ENCODE measurements around the gene PODNL1. TPM values are rescaled to one million over a fixed set of nuclear protein-coding genes. Genes with fewer than 3 reads are reported as not detected.

The PODNL1 gene
- total and polyA plus RNA-seq, 2 of the 13 experiments (the other 11 are each of a cell fraction or from before 2014, with no cell fraction given): 0.18 TPM; not detected in 1

DNA sequence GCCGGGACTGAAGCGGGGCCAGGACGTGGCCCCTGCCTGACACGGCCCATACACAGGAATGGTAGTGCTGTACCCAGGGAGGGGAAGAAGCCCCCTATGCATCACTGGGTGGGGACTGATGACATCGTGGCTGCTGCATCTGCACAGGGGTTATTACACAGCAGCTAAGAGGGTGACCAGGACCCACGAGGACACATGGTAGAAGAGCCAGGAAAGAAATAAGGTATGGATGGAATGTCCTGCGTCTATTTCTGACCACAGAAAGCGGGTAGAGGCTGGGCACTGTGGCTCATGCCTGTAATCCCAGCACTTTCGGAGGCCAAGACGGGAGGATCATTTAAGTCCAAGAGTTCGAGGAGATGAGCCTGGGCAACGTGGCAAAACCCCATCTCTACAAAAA is 38.2 kb upstream of the PODNL1 start:
- no peak overlapping the region for H3K27ac ChIP-seq (ENCODE audit: extremely low read length, insufficient read depth, low read length)
- intact Hi-C loops (cut with micrococcal nuclease; ENCODE audit: unreplicated experiment): no loop called here
- H3K36me3 ChIP-seq (replicated peaks in 1 of 2; ENCODE audit: control insufficient read depth in 1 of 2, insufficient read depth in 2 of 2, low read length in 2 of 2): peaks cover 8 to 22% of the 10 kb centered on the region in 2 experiments; a peak in 4 of 5 replicates
- no peaks in the 10 kb centered on the region for H3K79me2 ChIP-seq (ENCODE audit: insufficient read depth, low read length)
- H3K4me3 ChIP-seq (replicated peaks in 1 of 3; ENCODE audit: insufficient read depth in 1 of 3, low read depth in 2 of 3, low read length in 3 of 3): no peak overlapping the region
- FAIRE-seq: no peak
- DNase-seq (ENCODE audit: low spot score): no peak
- no TSS peak for BruUV-seq (replicated peaks)
- H2AFZ ChIP-seq (ENCODE audit: low read length): no peak overlapping the region
- ATAC-seq: no peak
- ChIA-PET POLR2A (no interaction called here), CTCF (ENCODE audit: low intra/inter-chr PET ratio, low total read pairs) (no interaction called here)
- no peaks in the 10 kb centered on the region for H3K4me1 ChIP-seq (ENCODE audit: insufficient read depth, low read length)
- in situ Hi-C loops (cut with HindIII; ENCODE audit: extremely low pct_ligation_motif_present, low pct_unique_long_range_greater_than_20kb): no loop called here
- H4K20me1 ChIP-seq (ENCODE audit: insufficient read depth, low read length): no peaks in the 10 kb centered on the region
- no peak overlapping the region for H3K4me2 ChIP-seq (ENCODE audit: low read depth, low read length)
- 97% methylated on average over 12 of the region's 12 CpGs for WGBS (ENCODE audit: low lambda C conversion rate)
- no peaks in the 10 kb centered on the region for H3K9me3 ChIP-seq (ENCODE audit: low read length)
- H3K27me3 ChIP-seq (ENCODE audit: control insufficient read depth in 1 of 2, insufficient read depth in 2 of 2, low read length in 2 of 2): no peaks in the 10 kb centered on the region
- no peak overlapping the region for H3K9ac ChIP-seq (ENCODE audit: insufficient read depth, low read depth, low read length)
- TF ChIP-seq ZNF232 (CRISPR knock-in tag; IDR thresholded peaks at IDR 0.05; ENCODE audit: borderline replicate concordance) (no peak), MIXL1 (CRISPR knock-in tag; IDR thresholded peaks at IDR 0.05) (no peak), ARHGAP35 (CRISPR knock-in tag; IDR thresholded peaks at IDR 0.05; ENCODE audit: borderline replicate concordance) (no peak), ZNF766 (CRISPR knock-in tag; IDR thresholded peaks at IDR 0.05; ENCODE audit: borderline replicate concordance) (no peak), ZNF343 (CRISPR knock-in tag; IDR thresholded peaks at IDR 0.05) (no peak), ZNF709 (CRISPR knock-in tag; IDR thresholded peaks at IDR 0.05) (no peak), DMTF1 (CRISPR knock-in tag; IDR thresholded peaks at IDR 0.05) (no peak), AKNA (CRISPR knock-in tag; IDR thresholded peaks at IDR 0.05; ENCODE audit: borderline replicate concordance) (no peak), GFI1 (CRISPR knock-in tag; IDR thresholded peaks at IDR 0.05; ENCODE audit: borderline replicate concordance) (no peak), SMAD3 (CRISPR knock-in tag; IDR thresholded peaks at IDR 0.05) (no peak), ZNF572 (CRISPR knock-in tag; IDR thresholded peaks at IDR 0.05) (no peak), NRL (CRISPR knock-in tag; IDR thresholded peaks at IDR 0.05; ENCODE audit: borderline replicate concordance) (no peak), ZSCAN21 (CRISPR knock-in tag; IDR thresholded peaks at IDR 0.05; ENCODE audit: borderline replicate concordance) (no peak), ZKSCAN5 (CRISPR knock-in tag; IDR thresholded peaks at IDR 0.05) (no peak)
- TF ChIP-seq, protein P1, sequence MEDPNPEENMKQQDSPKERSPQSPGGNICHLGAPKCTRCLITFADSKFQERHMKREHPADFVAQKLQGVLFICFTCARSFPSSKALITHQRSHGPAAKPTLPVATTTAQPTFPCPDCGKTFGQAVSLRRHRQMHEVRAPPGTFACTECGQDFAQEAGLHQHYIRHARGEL (CRISPR knock-in tag; IDR thresholded peaks at IDR 0.05): no peak
- TF ChIP-seq, protein P2, sequence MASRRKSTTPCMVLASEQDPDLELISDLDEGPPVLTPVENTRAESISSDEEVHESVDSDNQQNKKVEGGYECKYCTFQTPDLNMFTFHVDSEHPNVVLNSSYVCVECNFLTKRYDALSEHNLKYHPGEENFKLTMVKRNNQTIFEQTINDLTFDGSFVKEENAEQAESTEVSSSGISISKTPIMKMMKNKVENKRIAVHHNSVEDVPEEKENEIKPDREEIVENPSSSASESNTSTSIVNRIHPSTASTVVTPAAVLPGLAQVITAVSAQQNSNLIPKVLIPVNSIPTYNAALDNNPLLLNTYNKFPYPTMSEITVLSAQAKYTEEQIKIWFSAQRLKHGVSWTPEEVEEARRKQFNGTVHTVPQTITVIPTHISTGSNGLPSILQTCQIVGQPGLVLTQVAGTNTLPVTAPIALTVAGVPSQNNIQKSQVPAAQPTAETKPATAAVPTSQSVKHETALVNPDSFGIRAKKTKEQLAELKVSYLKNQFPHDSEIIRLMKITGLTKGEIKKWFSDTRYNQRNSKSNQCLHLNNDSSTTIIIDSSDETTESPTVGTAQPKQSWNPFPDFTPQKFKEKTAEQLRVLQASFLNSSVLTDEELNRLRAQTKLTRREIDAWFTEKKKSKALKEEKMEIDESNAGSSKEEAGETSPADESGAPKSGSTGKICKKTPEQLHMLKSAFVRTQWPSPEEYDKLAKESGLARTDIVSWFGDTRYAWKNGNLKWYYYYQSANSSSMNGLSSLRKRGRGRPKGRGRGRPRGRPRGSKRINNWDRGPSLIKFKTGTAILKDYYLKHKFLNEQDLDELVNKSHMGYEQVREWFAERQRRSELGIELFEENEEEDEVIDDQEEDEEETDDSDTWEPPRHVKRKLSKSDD (CRISPR knock-in tag; IDR thresholded peaks at IDR 0.05; ENCODE audit: low read depth): no peak
